ENCODE data around the gene TBC1D8. TPM values are rescaled to one million over a fixed set of nuclear protein-coding genes. Genes with fewer than 3 reads are reported as not detected.

The TBC1D8 gene
- total RNA-seq, 2 experiments from 2014 or later: 0.12 to 0.45 TPM

DNA sequence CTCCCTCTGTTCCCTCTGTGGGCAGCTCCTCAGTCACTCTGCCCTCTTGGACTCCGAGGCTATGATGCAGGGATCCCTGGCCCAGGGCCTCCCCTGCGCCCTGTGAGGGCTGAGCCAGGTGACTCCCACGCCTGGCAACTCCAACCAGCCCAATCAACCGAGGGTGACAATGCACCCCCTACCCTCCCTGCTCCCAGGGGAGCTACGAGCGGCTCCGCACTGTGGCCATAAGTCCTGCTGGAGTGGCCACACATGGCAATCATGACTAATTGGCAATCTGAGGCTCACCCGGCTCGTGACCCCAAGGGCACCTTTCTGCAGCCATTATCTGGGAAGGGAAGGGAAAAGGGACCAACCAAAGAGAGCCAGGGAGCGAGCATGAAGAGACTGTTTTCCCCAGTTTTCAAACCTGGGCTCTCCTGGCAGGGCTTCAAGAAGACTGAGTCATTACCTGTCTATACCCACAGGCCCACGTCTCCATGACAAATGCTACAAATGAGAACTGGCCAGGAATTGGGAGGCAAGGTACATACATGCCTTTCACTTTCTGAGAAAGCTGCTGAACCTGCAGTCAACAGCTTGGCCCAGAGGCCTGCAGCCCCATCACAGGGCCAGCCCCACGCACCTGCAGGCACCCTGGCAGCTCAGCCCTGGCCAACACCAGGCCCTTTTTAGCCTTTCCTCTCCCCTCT lies 104.0 kb downstream of the TBC1D8 start:
- H3K36me3 Mint-ChIP-seq: no peaks in the 10 kb centered on the region
- H3K4me3 Mint-ChIP-seq: no peak overlapping the region
- DNase-seq (no peak), ATAC-seq (no peak)
- CTCF ChIA-PET: no interaction called here
- no peak overlapping the region for H3K27ac Mint-ChIP-seq
- H3K4me1 Mint-ChIP-seq: no peaks in the 10 kb centered on the region
- peaks cover 23% of the 10 kb centered on the region for H3K27me3 Mint-ChIP-seq
- no peaks in the 10 kb centered on the region for H3K9me3 Mint-ChIP-seq (ENCODE audit: low read depth)

DNA sequence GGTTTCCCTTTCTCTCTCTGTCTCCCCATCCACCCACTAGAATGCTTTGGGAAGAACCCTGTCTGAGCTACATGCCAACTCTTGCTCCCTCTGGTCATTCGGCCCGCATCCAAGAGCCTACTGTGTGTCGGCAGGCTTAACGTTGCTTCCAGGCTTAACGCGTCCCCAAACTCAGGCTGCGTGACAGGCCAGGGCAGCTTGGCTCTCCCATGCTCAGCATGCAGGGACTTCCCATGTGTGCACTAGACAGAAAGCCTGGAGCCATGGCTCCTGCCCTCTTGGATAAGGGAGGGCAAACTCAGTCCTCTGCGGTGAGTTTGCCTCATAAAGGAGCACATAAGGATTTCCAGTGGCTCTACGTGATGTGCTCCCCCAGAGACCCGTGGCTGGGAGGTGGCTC lies 105.9 kb downstream of the TBC1D8 start:
- no peaks in the 10 kb centered on the region for H3K9me3 Mint-ChIP-seq (ENCODE audit: low read depth)
- H3K4me3 Mint-ChIP-seq: no peak overlapping the region
- DNase-seq: no peak
- no peak for ATAC-seq
- H3K36me3 Mint-ChIP-seq: no peaks in the 10 kb centered on the region
- H3K27ac Mint-ChIP-seq: no peak overlapping the region
- CTCF ChIA-PET: no interaction called here
- H3K4me1 Mint-ChIP-seq: no peaks in the 10 kb centered on the region
- peaks cover 12% of the 10 kb centered on the region for H3K27me3 Mint-ChIP-seq

DNA sequence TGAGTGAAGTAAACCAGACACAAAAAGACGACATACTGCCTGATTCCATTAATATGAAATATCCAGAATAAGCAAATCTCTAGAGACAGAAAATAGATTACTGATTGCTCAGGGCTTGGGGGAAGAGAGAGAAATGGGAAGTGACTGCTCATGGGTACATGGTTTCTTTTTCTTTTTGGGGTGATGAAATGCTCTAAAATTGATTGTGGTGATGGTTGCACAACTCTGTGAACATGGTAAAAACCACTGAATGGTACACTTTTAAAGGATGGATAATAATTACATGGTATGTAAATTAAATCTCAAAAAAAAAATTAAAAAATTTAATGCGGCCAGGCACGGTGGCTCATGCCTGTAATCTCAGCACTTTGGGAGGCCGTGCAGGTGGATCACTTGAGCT lies 109.8 kb downstream of the TBC1D8 start:
- peaks cover 12% of the 10 kb centered on the region for H3K27me3 Mint-ChIP-seq
- H3K4me3 Mint-ChIP-seq: no peak overlapping the region
- no peaks in the 10 kb centered on the region for H3K9me3 Mint-ChIP-seq (ENCODE audit: low read depth)
- DNase-seq: no peak
- no peak for ATAC-seq
- no peak overlapping the region for H3K27ac Mint-ChIP-seq
- CTCF ChIA-PET: no interaction called here
- no peaks in the 10 kb centered on the region for H3K4me1 Mint-ChIP-seq
- H3K36me3 Mint-ChIP-seq: no peaks in the 10 kb centered on the region

DNA sequence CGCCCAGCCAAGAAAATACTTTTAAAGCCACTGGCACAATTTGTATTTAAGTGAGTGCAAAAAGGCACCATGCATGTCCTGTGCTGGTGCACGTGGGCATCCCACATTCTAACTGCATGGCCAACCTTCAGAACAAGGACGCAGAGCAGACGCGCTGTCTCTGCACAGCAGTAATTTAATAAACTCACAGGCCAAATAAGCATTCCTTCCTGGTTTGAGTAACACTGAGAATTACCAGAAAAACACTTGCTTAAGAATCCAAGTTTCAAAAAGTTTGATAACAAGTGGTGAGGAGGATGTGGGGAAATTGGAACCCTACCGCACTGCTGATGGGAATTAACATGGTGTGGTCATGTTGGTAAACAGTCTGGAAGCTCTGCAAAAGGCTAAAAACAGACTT lies 110.4 kb downstream of the TBC1D8 start:
- H3K27ac Mint-ChIP-seq: no peak overlapping the region
- H3K36me3 Mint-ChIP-seq: no peaks in the 10 kb centered on the region
- ATAC-seq (no peak), DNase-seq (no peak)
- H3K27me3 Mint-ChIP-seq: peaks cover 12% of the 10 kb centered on the region
- H3K9me3 Mint-ChIP-seq (ENCODE audit: low read depth): no peaks in the 10 kb centered on the region
- no peaks in the 10 kb centered on the region for H3K4me1 Mint-ChIP-seq
- CTCF ChIA-PET: no interaction called here
- H3K4me3 Mint-ChIP-seq: no peak overlapping the region

DNA sequence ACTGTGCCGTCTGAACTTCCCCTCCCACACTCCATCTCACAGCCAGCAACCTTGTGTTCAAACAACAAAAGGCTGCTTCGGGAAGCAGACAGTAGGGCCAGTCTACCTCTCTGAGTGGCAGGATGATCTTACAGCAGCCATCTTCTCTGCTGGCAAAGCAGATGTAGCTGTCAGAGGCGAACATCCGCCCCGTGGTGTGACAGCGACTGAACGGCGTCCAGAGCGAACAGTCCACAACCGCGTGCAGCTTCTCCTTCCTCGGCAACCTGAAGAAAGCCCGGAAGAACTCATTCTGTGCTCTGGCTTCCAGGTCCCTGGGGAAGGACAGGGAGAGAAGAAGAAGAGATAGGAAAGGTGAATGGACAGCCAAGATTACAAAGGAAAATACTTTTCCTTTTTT lies 111.1 kb downstream of the TBC1D8 start:
- Mint-ChIP-seq H3K9me3 (ENCODE audit: low read depth) (no peaks in the 10 kb centered on the region), H3K27ac (no peak overlapping the region), H3K4me1 (no peaks in the 10 kb centered on the region), H3K4me3 (no peak overlapping the region), H3K36me3 (no peaks in the 10 kb centered on the region), H3K27me3 (peaks cover 12% of the 10 kb centered on the region)
- no peak for DNase-seq
- no peak for ATAC-seq
- CTCF ChIA-PET: no interaction called here

DNA sequence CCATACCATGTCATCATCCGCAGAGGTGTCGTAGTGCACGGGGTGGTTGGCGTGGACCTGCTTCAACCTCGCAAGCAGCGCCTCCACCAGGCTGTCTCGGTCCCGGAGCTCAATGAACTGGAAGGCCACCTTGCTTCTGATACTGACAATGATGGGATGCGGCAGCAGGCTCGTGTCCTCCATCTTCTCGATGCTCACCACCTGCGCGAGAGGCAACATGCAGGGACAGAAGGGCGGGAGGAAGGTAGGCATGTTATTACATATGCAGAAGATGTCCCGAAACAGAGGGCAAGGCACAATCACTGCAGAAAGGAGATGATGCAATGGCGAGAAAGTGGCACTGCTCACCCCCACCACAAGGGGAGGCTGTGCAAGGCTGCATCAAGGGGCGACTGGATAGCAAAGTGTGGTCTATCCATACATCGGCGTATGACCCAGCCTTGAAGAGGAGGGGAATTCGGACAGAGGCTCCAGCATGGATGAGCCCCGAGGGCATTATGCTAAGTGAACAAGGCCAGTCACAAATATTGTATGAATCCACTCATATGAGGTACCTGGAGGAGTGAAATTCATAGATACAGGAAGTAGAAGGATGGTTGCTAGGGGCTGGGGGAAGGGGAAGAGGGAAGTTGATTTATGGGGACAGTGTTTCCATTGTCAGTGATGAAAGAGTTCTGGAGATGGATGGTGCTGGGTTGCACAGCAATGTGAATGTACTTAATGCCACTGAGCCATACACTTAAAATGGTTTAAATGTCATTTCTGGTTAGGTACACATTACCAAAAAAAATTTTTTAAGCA lies 112.5 kb downstream of the TBC1D8 start:
- CTCF ChIA-PET: interaction anchor here (1.8 kb wide), 1 partner anchor 167 kb away, joined by 6 read pairs; no protein-coding TSS in a partner anchor
- DNase-seq (no peak), ATAC-seq (no peak)

DNA sequence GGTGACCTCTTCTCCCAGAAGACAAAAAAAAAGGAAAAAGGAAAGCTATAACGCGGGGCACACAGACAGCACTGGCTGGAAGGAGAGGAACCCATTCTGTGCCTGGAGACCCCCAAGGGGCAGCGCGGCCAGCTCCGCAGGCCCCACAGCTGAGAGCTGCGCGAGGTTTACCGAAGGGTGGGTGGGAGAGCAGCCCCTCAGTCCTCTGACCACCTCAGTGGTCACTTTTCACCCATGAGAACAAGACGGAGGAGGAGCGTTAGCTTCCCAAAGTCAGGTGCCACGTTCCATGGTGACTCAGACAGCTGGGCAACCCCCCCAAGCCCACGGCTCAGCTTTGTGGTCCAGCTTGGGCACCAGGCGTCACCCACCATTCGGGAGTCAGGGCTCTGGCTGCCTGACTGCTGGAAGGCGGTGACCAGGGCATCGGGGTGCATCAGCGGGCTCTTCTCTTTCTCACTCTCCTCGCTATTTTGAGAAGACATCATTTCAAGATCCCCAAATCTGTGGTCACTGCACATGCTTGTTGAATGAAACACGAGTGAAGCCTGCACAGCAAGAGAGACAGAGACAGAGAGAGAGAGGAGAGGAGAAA lies 113.9 kb downstream of the TBC1D8 start:
- ATAC-seq: no peak
- CTCF ChIA-PET: interaction anchor here (0.8 to 1.8 kb wide), 5 partner anchors 22 to 181 kb away, joined by 3 to 6 read pairs (median 4); no protein-coding TSS in a partner anchor
- Mint-ChIP-seq H3K4me3 (no peak overlapping the region), H3K36me3 (no peaks in the 10 kb centered on the region), H3K27ac (no peak overlapping the region), H3K27me3 (peaks cover 2% of the 10 kb centered on the region), H3K9me3 (ENCODE audit: low read depth) (no peaks in the 10 kb centered on the region), H3K4me1 (no peaks in the 10 kb centered on the region)
- DNase-seq: no peak

More for the DNA sequence above, 112.5 kb downstream of the TBC1D8 start:
- no peaks in the 10 kb centered on the region for H3K9me3 Mint-ChIP-seq (ENCODE audit: low read depth)
- no peaks in the 10 kb centered on the region for H3K4me1 Mint-ChIP-seq
- H3K27ac Mint-ChIP-seq: no peak overlapping the region
- H3K4me3 Mint-ChIP-seq: no peak overlapping the region
- peaks cover 5% of the 10 kb centered on the region for H3K27me3 Mint-ChIP-seq
- no peaks in the 10 kb centered on the region for H3K36me3 Mint-ChIP-seq

DNA sequence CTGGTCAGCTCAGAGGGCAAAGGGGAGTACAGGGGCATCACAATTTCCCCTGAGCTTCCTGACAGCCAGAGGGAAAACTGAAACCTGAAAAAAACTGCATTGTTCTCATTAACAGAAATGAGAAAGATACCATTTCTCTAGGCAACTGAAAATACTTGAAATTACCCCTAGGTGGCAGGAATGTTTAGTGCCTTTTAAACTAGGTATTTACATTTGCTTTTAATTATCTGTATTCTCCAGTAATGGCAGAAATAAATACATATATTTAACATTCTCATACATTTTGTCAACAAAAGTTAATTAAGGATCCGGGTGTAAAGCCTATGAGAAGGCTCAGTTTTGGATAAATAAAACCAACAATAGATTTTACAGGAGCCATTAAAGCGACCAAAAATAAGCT lies 114.6 kb downstream of the TBC1D8 start:
- no peaks in the 10 kb centered on the region for H3K36me3 Mint-ChIP-seq
- no peaks in the 10 kb centered on the region for H3K9me3 Mint-ChIP-seq (ENCODE audit: low read depth)
- no peak for ATAC-seq
- no peaks in the 10 kb centered on the region for H3K4me1 Mint-ChIP-seq
- no peak overlapping the region for H3K4me3 Mint-ChIP-seq
- no peak overlapping the region for H3K27ac Mint-ChIP-seq
- CTCF ChIA-PET: interaction anchor here (0.8 to 1.8 kb wide), 6 partner anchors 22 to 182 kb away, joined by 3 to 6 read pairs (median 4); no protein-coding TSS in a partner anchor
- H3K27me3 Mint-ChIP-seq: peaks cover 6% of the 10 kb centered on the region
- no peak for DNase-seq

DNA sequence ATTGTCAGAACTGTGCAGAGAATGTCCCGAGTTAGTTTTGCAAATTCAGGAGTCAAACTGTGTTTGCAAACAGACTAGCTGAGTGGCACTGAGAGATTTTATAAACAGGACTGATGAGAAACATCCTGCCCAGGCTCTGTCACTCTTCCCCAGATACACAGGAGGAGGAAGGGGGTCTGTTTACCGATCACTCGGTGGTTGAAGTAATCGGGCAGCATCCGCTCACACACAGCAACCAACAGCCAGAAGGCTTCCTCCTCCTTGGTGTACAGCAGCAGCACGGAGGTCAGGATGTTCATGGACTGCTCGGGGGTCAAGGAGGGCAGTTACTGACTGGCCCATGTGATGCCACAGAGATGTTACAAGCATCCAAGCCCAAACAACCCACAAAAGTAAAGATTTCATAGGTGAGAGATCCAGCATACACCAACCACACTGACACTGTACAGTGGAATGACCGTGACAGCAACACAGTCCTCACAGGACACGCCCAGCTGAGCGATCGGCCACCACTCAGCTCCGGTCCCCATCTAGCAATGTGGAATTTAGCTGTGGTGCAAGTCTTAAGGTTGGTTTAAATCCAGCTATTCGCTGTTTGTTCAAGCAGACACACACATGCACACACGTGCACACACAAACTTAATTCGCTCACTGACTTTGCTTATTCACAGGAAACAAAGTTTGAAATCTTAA lies 119.0 kb downstream of the TBC1D8 start:
- H3K4me1 Mint-ChIP-seq: no peaks in the 10 kb centered on the region
- peaks cover 5% of the 10 kb centered on the region for H3K27me3 Mint-ChIP-seq
- ATAC-seq (no peak), DNase-seq (no peak)
- CTCF ChIA-PET: interaction anchor here (0.8 kb wide), 1 partner anchor 20 kb away, joined by 3 read pairs; no protein-coding TSS in a partner anchor
- no peak overlapping the region for H3K4me3 Mint-ChIP-seq
- no peaks in the 10 kb centered on the region for H3K9me3 Mint-ChIP-seq (ENCODE audit: low read depth)
- no peaks in the 10 kb centered on the region for H3K36me3 Mint-ChIP-seq
- no peak overlapping the region for H3K27ac Mint-ChIP-seq

DNA sequence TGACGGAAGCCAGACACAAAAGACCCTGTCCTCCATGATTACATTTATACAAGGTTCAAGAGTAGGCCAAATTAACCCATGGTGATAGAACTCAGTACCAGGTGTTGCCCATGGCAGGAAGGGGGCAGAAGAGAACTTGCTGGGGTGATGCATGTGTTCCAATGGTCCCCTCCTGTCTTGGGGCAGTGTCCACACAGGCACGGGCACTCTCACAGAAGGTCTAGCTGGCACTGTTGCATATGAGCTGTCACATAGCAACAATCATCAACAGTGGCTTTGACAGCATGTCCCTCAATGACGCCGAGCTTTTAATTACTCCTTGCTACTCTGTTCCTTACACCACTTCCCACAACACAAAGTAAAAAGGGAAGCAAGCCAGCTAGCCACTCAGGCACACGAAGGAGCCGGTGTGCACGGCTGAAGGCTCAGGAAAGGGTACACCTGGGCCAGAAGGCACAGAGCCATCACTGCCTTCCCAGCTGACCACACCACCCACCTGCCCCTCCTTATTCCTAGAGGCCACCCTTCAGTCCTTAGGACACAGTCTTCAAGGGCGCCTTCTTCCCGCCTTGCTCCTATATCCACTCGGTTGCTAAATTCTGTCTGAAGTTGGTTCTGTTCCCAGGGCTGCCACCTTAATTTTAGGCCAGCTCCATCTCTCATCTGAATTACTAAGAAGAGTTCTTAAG lies 120.2 kb downstream of the TBC1D8 start:
- H3K9me3 Mint-ChIP-seq (ENCODE audit: low read depth): no peaks in the 10 kb centered on the region
- ATAC-seq (no peak), DNase-seq (no peak)
- no peaks in the 10 kb centered on the region for H3K4me1 Mint-ChIP-seq
- H3K27ac Mint-ChIP-seq: no peak overlapping the region
- CTCF ChIA-PET: interaction anchor here (1.4 to 1.6 kb wide), 3 partner anchors 19 to 174 kb away, joined by 3 read pairs; no protein-coding TSS in a partner anchor
- H3K36me3 Mint-ChIP-seq: no peaks in the 10 kb centered on the region
- H3K4me3 Mint-ChIP-seq: no peak overlapping the region
- H3K27me3 Mint-ChIP-seq: peaks cover 5% of the 10 kb centered on the region

DNA sequence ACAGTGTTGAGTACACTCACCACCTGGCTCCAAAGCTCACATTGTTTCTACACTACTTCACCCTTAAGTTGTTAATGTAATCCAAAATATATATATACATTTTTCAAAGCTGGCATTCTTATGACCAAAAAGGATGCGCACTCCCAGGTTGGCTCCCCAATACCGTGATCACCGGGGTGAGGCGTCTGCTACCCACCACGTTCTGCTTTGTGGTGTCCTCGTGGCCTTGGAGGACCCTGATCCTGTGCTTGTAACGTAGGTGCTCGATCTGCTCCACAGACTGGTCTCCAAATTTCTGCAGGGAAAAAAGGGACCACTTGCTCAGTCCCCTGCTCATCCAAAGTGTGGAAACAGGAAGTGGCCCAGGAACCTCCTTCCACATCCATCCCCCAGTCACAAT lies 123.3 kb downstream of the TBC1D8 start:
- no peak overlapping the region for H3K27ac Mint-ChIP-seq
- CTCF ChIA-PET: interaction anchor here (1.4 kb wide), 1 partner anchor 10 kb away, joined by 3 read pairs; no protein-coding TSS in a partner anchor
- H3K36me3 Mint-ChIP-seq: no peaks in the 10 kb centered on the region

DNA sequence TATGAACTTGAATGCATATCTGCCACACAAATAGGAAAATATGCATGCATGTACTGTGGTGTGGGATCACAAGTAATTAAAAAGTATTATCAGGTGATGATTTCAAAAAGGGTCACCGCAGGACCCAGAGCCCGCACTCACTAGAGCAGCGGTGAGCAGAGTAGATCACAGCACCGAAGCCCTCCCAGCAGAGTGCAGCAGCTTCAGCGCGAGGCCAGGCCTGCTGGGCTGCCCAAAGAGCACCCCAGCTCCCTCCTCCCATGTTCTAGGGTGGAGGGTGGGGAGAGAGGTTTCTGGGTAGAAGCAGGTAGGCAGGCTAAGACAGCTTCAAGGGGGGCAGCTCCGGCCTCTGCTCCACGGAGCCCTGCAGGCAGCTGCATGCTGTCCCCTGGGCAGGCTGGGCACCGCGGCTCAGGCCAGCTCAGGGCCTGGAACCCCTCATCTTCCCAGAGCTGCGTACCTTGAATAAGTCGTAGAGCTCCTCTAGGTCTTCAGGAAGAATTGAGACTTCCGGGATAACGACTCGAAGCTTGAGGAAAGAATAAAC lies 124.2 kb downstream of the TBC1D8 start:
- Mint-ChIP-seq H3K27me3 (peaks cover 2% of the 10 kb centered on the region), H3K27ac (no peak overlapping the region), H3K4me1 (no peaks in the 10 kb centered on the region), H3K9me3 (ENCODE audit: low read depth) (no peaks in the 10 kb centered on the region), H3K4me3 (no peak overlapping the region), H3K36me3 (peaks cover 1% of the 10 kb centered on the region)
- DNase-seq (no peak), ATAC-seq (no peak)
- CTCF ChIA-PET: interaction anchor here (0.5 to 2.2 kb wide), 4 partner anchors 9 to 236 kb away, joined by 3 to 7 read pairs (median 3); no protein-coding TSS in a partner anchor

More for the DNA sequence above, 123.3 kb downstream of the TBC1D8 start:
- Mint-ChIP-seq H3K9me3 (ENCODE audit: low read depth) (no peaks in the 10 kb centered on the region), H3K27me3 (peaks cover 5% of the 10 kb centered on the region), H3K4me3 (no peak overlapping the region), H3K4me1 (no peaks in the 10 kb centered on the region)
- ATAC-seq (no peak), DNase-seq (no peak)

Measured in activated CD8-positive, alpha-beta memory T cell treated with anti-CD3 and anti-CD28 coated beads, Interleukin-2, amount 10 ng/mL, durations not matched to agents 7 days and 5 days (primary cell).